Keratinocyte (primary cell): ENCODE data around the gene CPNE4. TPM values are rescaled to one million over a fixed set of nuclear protein-coding genes. Genes with fewer than 3 reads are reported as not detected.

Experiments
- DNase-seq: peaks from one replicate; pipeline ENCODE4 v3.0.0-alpha.2; 2011; ENCODE audit warnings: low read depth, missing footprints, low spot score
- FAIRE-seq: peaks from 2 replicates; lab custom pipeline; 2011; peaks lifted over from hg19 to GRCh38; lab: Jason Lieb, UNC
- H2AFZ ChIP-seq: 2 replicates; pipeline ENCODE4 v1.6.0; 2012; ENCODE audit warnings: low read length, control low read depth, inconsistent platforms; ENCODE audit not compliant: control insufficient read depth
- H3K27ac ChIP-seq: 2 replicates; pipeline ENCODE4 v1.5.1; 2011; ENCODE audit warnings: low read length; ENCODE audit not compliant: control insufficient read depth, insufficient read depth
- H3K27me3 ChIP-seq: 3 replicates; pipeline ENCODE4 v1.6.0; 2011; ENCODE audit warnings: low read length; ENCODE audit not compliant: control insufficient read depth, insufficient read depth; ENCODE audit errors: extremely low read depth
- H3K36me3 ChIP-seq, 2 experiments: 2 replicates in 1 of 2; 3 replicates in 1 of 2; pipeline ENCODE4 v1.5.1; 2011; ENCODE audit warnings: low read length in 2 of 2, mild to moderate bottlenecking in 1 of 2; ENCODE audit not compliant: control insufficient read depth in 2 of 2, insufficient read depth in 2 of 2; ENCODE audit errors: extremely low read depth in 1 of 2
- H3K4me1 ChIP-seq: 3 replicates; pipeline ENCODE4 v1.5.1; 2011; ENCODE audit warnings: low read length; ENCODE audit not compliant: control insufficient read depth, insufficient read depth; ENCODE audit errors: extremely low read depth
- H3K4me2 ChIP-seq: 3 replicates; pipeline ENCODE4 v1.6.0; 2011; ENCODE audit warnings: low read depth, low read length; ENCODE audit not compliant: control insufficient read depth, insufficient read depth; ENCODE audit errors: extremely low read depth
- H3K4me3 ChIP-seq, 3 experiments: fragments of 200-600 bp in 1 of 3; sonication (generic) in 1 of 3; 2 replicates in 2 of 3; 3 replicates in 1 of 3; pipeline ENCODE4 v1.5.1; 2011 to 2016; ENCODE audit warnings: low read length in 3 of 3, mild to moderate bottlenecking in 3 of 3, control low read depth in 2 of 3, inconsistent platforms in 1 of 3, low read depth in 1 of 3, mixed read lengths in 1 of 3, mixed run types in 1 of 3, moderate library complexity in 1 of 3; ENCODE audit not compliant: control insufficient read depth in 2 of 3, insufficient read depth in 2 of 3; ENCODE audit errors: extremely low read depth in 1 of 3
- H3K79me2 ChIP-seq: 2 replicates; pipeline ENCODE4 v1.6.0; 2012; ENCODE audit warnings: low read length; ENCODE audit not compliant: control insufficient read depth, insufficient read depth
- H3K9ac ChIP-seq: 3 replicates; pipeline ENCODE4 v1.6.0; 2011; ENCODE audit warnings: low read length; ENCODE audit not compliant: control insufficient read depth, insufficient read depth; ENCODE audit errors: extremely low read depth
- H3K9me1 ChIP-seq: 3 replicates; pipeline ENCODE4 v1.6.0; 2011; ENCODE audit warnings: low read length; ENCODE audit not compliant: control insufficient read depth, insufficient read depth; ENCODE audit errors: extremely low read depth
- H3K9me3 ChIP-seq: 2 replicates; pipeline ENCODE4 v1.5.1; 2012; ENCODE audit warnings: low read depth, low read length; ENCODE audit not compliant: control insufficient read depth
- H4K20me1 ChIP-seq: 3 replicates; pipeline ENCODE4 v1.6.0; 2011; ENCODE audit warnings: low read length; ENCODE audit not compliant: control insufficient read depth, insufficient read depth; ENCODE audit errors: extremely low read depth
- EZH2 ChIP-seq: IDR thresholded peaks from one replicate; pipeline ENCODE4 v1.6.1; 2012; ENCODE audit warnings: inconsistent platforms, mild to moderate bottlenecking, low read length, moderate library complexity
- dilution Hi-C: fragments of 300-500 bp; cut with MboI; formaldehyde crosslinking; loops from one replicate; pipeline ENCODE4 v1.7.0; 2020; ENCODE audit warnings: low sequenced_read_pairs; ENCODE audit not compliant: extremely low pct_ligation_motif_present
- polyA plus RNA-seq, 5 experiments: library from polyadenylated mRNA; depleted of rRNA in 3 of 5; stranded (reverse) in 3 of 5; stranded (forward) in 1 of 5; unstranded in 1 of 5; fragments of >200 nt; gene quantifications; 1 replicate in 1 of 5; 2 replicates in 3 of 5; 3 replicates in 1 of 5; pipeline versions ENCODE4 v1.2.1 to v1.2.3, GENCODE V29; 2011 to 2012; ENCODE audit warnings: missing spikeins in 2 of 5, low read depth in 1 of 5, low replicate concordance in 1 of 5
- TF ChIP-seq, protein P1 (sequence below), 3 experiments: IDR thresholded peaks in 1 of 3; conservative IDR thresholded peaks in 1 of 3; optimal IDR thresholded peaks in 1 of 3; 2 replicates in 2 of 3; 3 replicates in 1 of 3; pipeline versions ENCODE3 to v1.5.1; 2011; ENCODE audit warnings: low read length in 3 of 3, mild to moderate bottlenecking in 3 of 3, moderate library complexity in 2 of 3, control low read depth in 1 of 3, inconsistent platforms in 1 of 3; ENCODE audit not compliant: insufficient read depth in 2 of 3; ENCODE audit errors: extremely low read depth in 1 of 3

CPNE4 gene
- polyA plus RNA-seq, 1 donor (not counting 4 experiments of a cell fraction or from before 2014, with no cell fraction given) = 0.08 TPM

DNA sequence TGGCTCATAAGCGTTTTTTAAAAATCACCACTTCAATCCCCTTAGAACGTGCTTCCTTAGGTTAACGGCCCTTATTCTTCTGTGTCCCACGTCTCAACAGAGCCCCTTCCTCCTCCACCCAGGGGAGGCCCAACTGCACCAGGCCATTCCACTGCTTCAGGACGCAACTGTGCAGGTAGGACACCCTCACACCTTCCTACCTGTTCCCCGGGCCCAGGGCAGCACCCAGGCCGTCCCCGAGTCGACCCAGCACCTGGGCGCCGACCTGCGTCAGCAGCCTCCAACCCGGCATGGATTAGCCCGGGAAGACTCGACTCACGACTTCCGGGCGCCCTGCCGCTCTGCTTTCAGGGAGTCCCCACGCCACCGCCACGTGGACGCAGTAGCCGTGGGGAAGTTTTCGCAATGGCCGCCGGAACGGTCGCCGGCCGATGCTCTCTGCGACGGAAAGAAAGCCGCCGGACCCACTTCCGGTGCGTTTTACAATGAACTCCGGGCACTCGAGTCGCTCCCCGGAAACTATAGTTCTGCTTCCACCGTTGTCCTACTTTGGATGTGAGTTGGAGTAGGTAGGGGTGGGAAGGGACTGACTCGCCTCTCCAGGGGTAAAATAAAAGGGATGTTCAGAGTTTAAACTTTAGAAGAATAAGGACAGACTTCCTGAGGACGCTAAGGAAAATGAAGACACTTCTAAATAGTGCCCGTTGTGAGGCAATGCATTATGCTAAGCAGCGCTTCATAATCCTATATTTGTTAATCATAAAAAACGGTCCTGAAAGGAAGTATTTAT is 532.1 kb downstream of the CPNE4 start, which contains the start of gene MRPL3:
TSS of gene MRPL3 (minus strand) at position 442 of the 790 bp plus-strand sequence. CDS start at position 292, 150 bp downstream.
- TF ChIP-seq, protein P1, sequence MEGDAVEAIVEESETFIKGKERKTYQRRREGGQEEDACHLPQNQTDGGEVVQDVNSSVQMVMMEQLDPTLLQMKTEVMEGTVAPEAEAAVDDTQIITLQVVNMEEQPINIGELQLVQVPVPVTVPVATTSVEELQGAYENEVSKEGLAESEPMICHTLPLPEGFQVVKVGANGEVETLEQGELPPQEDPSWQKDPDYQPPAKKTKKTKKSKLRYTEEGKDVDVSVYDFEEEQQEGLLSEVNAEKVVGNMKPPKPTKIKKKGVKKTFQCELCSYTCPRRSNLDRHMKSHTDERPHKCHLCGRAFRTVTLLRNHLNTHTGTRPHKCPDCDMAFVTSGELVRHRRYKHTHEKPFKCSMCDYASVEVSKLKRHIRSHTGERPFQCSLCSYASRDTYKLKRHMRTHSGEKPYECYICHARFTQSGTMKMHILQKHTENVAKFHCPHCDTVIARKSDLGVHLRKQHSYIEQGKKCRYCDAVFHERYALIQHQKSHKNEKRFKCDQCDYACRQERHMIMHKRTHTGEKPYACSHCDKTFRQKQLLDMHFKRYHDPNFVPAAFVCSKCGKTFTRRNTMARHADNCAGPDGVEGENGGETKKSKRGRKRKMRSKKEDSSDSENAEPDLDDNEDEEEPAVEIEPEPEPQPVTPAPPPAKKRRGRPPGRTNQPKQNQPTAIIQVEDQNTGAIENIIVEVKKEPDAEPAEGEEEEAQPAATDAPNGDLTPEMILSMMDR (optimal IDR thresholded peaks at IDR 0.05 in 1 of 3, IDR thresholded peaks at IDR 0.05 in 1 of 3, conservative IDR thresholded peaks at IDR 0.05 in 1 of 3; ENCODE audit: extremely low read depth in 1 of 3, insufficient read depth in 2 of 3, low read length in 3 of 3) = no peak
- no peak for TF ChIP-seq EZH2
- Histone ChIP-seq H3K9me3 (no peaks in the 10 kb centered on the region), H3K4me3 (peak within 1 kb of the TSS; percentile 60 to 99 (median 90)), H4K20me1 (no peaks in the 10 kb centered on the region), H3K9ac (peak within 1 kb of the TSS; percentile 94), H3K4me1 (peaks cover 14% of the 10 kb centered on the region), H3K4me2 (peak within 1 kb of the TSS; percentile 88), H3K27ac (peak within 1 kb of the TSS; percentile 83), H3K9me1 (no peaks in the 10 kb centered on the region), H3K27me3 (no peaks in the 10 kb centered on the region), H3K79me2 (peaks cover 28% of the 10 kb centered on the region), H3K36me3 (peaks cover 0 to 9% of the 10 kb centered on the region in 2 experiments), H2AFZ (peak within 1 kb of the TSS; percentile 98)
- DNase-seq = peak; percentile 15
- FAIRE-seq = no peak
- dilution Hi-C loops = no loop called here

DNA sequence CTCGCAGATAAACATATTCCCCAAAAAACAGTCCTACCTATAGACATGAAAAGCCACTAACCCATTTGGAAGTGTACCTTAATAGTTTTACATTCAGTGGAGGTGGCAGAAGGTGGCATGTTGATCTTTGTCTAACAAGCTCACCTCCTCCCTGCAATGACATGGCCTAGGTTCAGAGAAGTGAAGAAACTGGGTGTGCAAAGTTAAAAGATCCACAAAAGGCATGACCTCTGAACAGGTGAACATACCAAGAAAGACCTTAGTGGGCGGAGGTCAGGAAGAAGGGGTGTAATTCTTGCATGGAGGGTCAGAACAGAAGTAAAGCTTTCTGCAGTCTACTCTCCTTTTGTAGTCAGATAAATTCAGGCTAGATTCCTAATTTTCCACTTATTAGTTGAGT is 532.9 kb downstream of the CPNE4 start:
- dilution Hi-C loops = no loop called here
- no peaks in the 10 kb centered on the region for H3K9me1 ChIP-seq
- H3K27ac ChIP-seq = peak overlapping the region; percentile 83
- H3K36me3 ChIP-seq = peaks cover 2 to 9% of the 10 kb centered on the region in 2 experiments
- H3K4me1 ChIP-seq = peaks cover 14% of the 10 kb centered on the region
- H3K27me3 ChIP-seq = no peaks in the 10 kb centered on the region
- no peak for FAIRE-seq
- TF ChIP-seq EZH2 = no peak
- TF ChIP-seq, protein P1 (optimal IDR thresholded peaks at IDR 0.05 in 1 of 3, IDR thresholded peaks at IDR 0.05 in 1 of 3, conservative IDR thresholded peaks at IDR 0.05 in 1 of 3; ENCODE audit: extremely low read depth in 1 of 3, insufficient read depth in 2 of 3, low read length in 3 of 3) = no peak
- no peaks in the 10 kb centered on the region for H4K20me1 ChIP-seq
- H3K4me3 ChIP-seq = peak overlapping the region; percentile 60 to 99 (median 90)
- no peak for DNase-seq
- peak overlapping the region; percentile 98 for H2AFZ ChIP-seq
- H3K9me3 ChIP-seq = no peaks in the 10 kb centered on the region
- peak overlapping the region; percentile 88 for H3K4me2 ChIP-seq
- peaks cover 31% of the 10 kb centered on the region for H3K79me2 ChIP-seq
- H3K9ac ChIP-seq = peak overlapping the region; percentile 94
